WTC11 (cell line): ENCODE data around the gene CCDC30. TPM values are rescaled to one million over a fixed set of nuclear protein-coding genes. Genes with fewer than 3 reads are reported as not detected.

Experiments
- ATAC-seq: fragments of 200-7000 bp; cut with Tn5 transposase; 2 replicates; pipeline ENCODE4 v1.10.0; 2021; ENCODE audit warnings: mild to moderate bottlenecking, moderate library complexity
- CTCF ChIA-PET: fragments of 300-600 bp; sonication (Branson Sonifier 250); formaldehyde crosslinking; loops from one replicate; lab custom pipeline; 2021; ENCODE audit warnings: antibody characterized with exemption; lab: Charles Lee
- POLR2A ChIA-PET: fragments of 350-600 bp; sonication (Branson Sonifier 250); formaldehyde crosslinking; loops from one replicate; lab custom pipeline; 2021; ENCODE audit warnings: antibody characterized with exemption; lab: Charles Lee
- DNase-seq: peaks from one replicate; pipeline ENCODE4 v3.0.0; 2021; ENCODE audit warnings: low spot score
- H3K27ac Mint-ChIP-seq: 2 replicates; pipeline ENCODE4 v1.8.0; 2021; ENCODE audit warnings: mixed read lengths
- H3K27me3 Mint-ChIP-seq: 2 replicates; pipeline ENCODE4 v1.8.0; 2021; ENCODE audit warnings: low read depth, mild to moderate bottlenecking, moderate library complexity, mixed read lengths
- H3K36me3 Mint-ChIP-seq: 2 replicates; pipeline ENCODE4 v1.8.0; 2021; ENCODE audit warnings: mixed read lengths
- H3K4me1 Mint-ChIP-seq: 2 replicates; pipeline ENCODE4 v1.8.0; 2022; ENCODE audit warnings: mixed read lengths
- H3K4me3 Mint-ChIP-seq: 2 replicates; pipeline ENCODE4 v1.8.0; 2021; ENCODE audit warnings: mild to moderate bottlenecking, moderate library complexity, mixed read lengths
- H3K9me3 Mint-ChIP-seq: 2 replicates; pipeline ENCODE4 v1.8.0; 2021; ENCODE audit warnings: mixed read lengths
- AR ChIP-seq: fragments of 250-450 bp; sonication (Bioruptor Pico); IDR thresholded peaks from 2 replicates; pipeline ENCODE4 v1.9.0; 2021; ENCODE audit warnings: mild to moderate bottlenecking
- ARID4B ChIP-seq: sonication (generic); formaldehyde crosslinking; IDR thresholded peaks from 2 replicates; pipeline ENCODE4 v1.8.0; 2023; ENCODE audit warnings: missing genetic modification reagents, mild to moderate bottlenecking, borderline replicate concordance
- ATF2 ChIP-seq: sonication (generic); formaldehyde crosslinking; IDR thresholded peaks from 2 replicates; pipeline ENCODE4 v1.8.1; 2022; ENCODE audit warnings: low read depth, missing genetic modification reagents, borderline replicate concordance
- CBFB ChIP-seq: sonication (generic); formaldehyde crosslinking; IDR thresholded peaks from 2 replicates; pipeline ENCODE4 v1.8.1; 2022; ENCODE audit warnings: mild to moderate bottlenecking, low read depth, missing genetic modification reagents
- ERG ChIP-seq: fragments of 250-450 bp; sonication (Bioruptor Pico); IDR thresholded peaks from 2 replicates; pipeline ENCODE4 v1.8.0; 2021; ENCODE audit warnings: mild to moderate bottlenecking
- FOXK1 ChIP-seq: sonication (generic); formaldehyde crosslinking; IDR thresholded peaks from 2 replicates; pipeline ENCODE4 v1.8.0; 2022; ENCODE audit warnings: mild to moderate bottlenecking, moderate library complexity, missing genetic modification reagents
- GRHL2 ChIP-seq: fragments of 250-450 bp; sonication (Bioruptor Pico); IDR thresholded peaks from 2 replicates; pipeline ENCODE4 v1.8.0; 2022; ENCODE audit warnings: mild to moderate bottlenecking, moderate library complexity; ENCODE audit not compliant: insufficient replicate concordance, severe bottlenecking
- KAT7 ChIP-seq: sonication (generic); formaldehyde crosslinking; IDR thresholded peaks from 2 replicates; pipeline ENCODE4 v1.8.1; 2023; ENCODE audit warnings: missing genetic modification reagents, mild to moderate bottlenecking, borderline replicate concordance
- MXD4 ChIP-seq: fragments of 250-450 bp; sonication (Bioruptor Pico); IDR thresholded peaks from 2 replicates; pipeline ENCODE4 v1.8.0; 2021; ENCODE audit warnings: mild to moderate bottlenecking, moderate library complexity, borderline replicate concordance
- NFE2L1 ChIP-seq: sonication (generic); formaldehyde crosslinking; IDR thresholded peaks from 2 replicates; pipeline ENCODE4 v1.8.1; 2023; ENCODE audit warnings: missing genetic modification reagents
- NFYB ChIP-seq: sonication (generic); formaldehyde crosslinking; conservative IDR thresholded peaks from 2 replicates; pipeline ENCODE4 v1.8.0; 2022; ENCODE audit warnings: low read depth, missing genetic modification reagents
- PRDM15 ChIP-seq: sonication (generic); formaldehyde crosslinking; IDR thresholded peaks from 2 replicates; pipeline ENCODE4 v1.8.0; 2022; ENCODE audit warnings: missing genetic modification reagents
- PRRX2 ChIP-seq: fragments of 250-450 bp; sonication (Bioruptor Pico); IDR thresholded peaks from 2 replicates; pipeline ENCODE4 v1.8.0; 2021; ENCODE audit warnings: mild to moderate bottlenecking
- SP1 ChIP-seq: sonication (generic); formaldehyde crosslinking; conservative IDR thresholded peaks from 2 replicates; pipeline ENCODE4 v1.8.1; 2022; ENCODE audit warnings: missing genetic modification reagents
- ZNF281 ChIP-seq: sonication (generic); formaldehyde crosslinking; IDR thresholded peaks from 2 replicates; pipeline ENCODE4 v1.8.0; 2023; ENCODE audit warnings: mild to moderate bottlenecking, missing genetic modification reagents
- total RNA-seq: library from RNA; stranded (reverse); gene quantifications from 3 replicates; pipeline ENCODE4 v1.2.3, GENCODE V29; 2021
- TF ChIP-seq, protein P1 (sequence below): sonication (generic); formaldehyde crosslinking; conservative IDR thresholded peaks from 2 replicates; pipeline ENCODE4 v1.8.1; 2022; ENCODE audit warnings: mild to moderate bottlenecking, missing genetic modification reagents
- TF ChIP-seq, protein P2 (sequence below): fragments of 250-450 bp; sonication (Bioruptor Pico); IDR thresholded peaks from 2 replicates; pipeline ENCODE4 v1.9.0; 2021; ENCODE audit warnings: mild to moderate bottlenecking

CCDC30 gene
- total RNA-seq, 1 experiment from 2014 or later, result 0.92 TPM

DNA sequence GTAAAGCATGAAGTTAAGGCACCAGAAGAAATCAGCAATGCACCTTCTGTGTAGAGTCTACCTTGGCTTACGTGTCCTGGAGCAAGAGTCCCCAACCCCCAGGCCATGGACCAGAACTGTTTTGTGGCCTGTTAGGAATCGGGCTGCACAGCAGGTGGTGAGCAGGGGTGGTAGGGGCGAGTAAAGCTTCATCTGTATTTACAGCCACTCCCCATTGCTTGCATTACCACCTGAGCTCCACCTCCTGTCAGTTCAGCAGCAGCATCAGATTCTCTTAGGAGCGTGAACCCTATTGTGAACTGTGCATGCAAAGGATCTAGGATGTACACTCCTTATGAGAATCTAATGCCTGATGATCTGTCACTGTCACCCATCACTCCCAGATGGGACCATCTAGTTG, 28.7 kb upstream of the CCDC30 start:
- ChIA-PET POLR2A (no interaction called here), CTCF (interaction anchor here (1.7 kb wide), 1 partner anchor 261 kb away, joined by 3 read pairs; no protein-coding TSS in a partner anchor)
- peaks cover 11% of the 10 kb centered on the region for H3K4me1 Mint-ChIP-seq
- H3K36me3 Mint-ChIP-seq, result no peaks in the 10 kb centered on the region
- no peaks in the 10 kb centered on the region for H3K27me3 Mint-ChIP-seq
- ATAC-seq (no peak), DNase-seq (no peak)
- H3K27ac Mint-ChIP-seq, result no peak overlapping the region
- TF ChIP-seq, protein P1, sequence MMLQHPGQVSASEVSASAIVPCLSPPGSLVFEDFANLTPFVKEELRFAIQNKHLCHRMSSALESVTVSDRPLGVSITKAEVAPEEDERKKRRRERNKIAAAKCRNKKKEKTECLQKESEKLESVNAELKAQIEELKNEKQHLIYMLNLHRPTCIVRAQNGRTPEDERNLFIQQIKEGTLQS (CRISPR knock-in tag), result no peak
- no peak for TF ChIP-seq MXD4 (CRISPR knock-in tag)
- TF ChIP-seq, all 79 proteins: peak for 0
- peaks cover 4% of the 10 kb centered on the region; the same call in 1 of the 2 replicates for H3K9me3 Mint-ChIP-seq
- H3K4me3 Mint-ChIP-seq, result no peak overlapping the region

- ChIA-PET POLR2A (no interaction called here), CTCF (no interaction called here)
- no peaks in the 10 kb centered on the region for H3K36me3 Mint-ChIP-seq
- ATAC-seq (no peak), DNase-seq (no peak)
- peaks cover 2% of the 10 kb centered on the region; the same call in 1 of the 2 replicates for H3K9me3 Mint-ChIP-seq
- H3K27ac Mint-ChIP-seq, result no peak overlapping the region
- H3K4me1 Mint-ChIP-seq, result no peaks in the 10 kb centered on the region
- no peak overlapping the region for H3K4me3 Mint-ChIP-seq
- H3K27me3 Mint-ChIP-seq, result no peaks in the 10 kb centered on the region; the same call in 1 of the 2 replicates
- no peak for TF ChIP-seq NFE2L1 (CRISPR knock-in tag)
- TF ChIP-seq FOXK1 (CRISPR knock-in tag), result no peak
- no peak for TF ChIP-seq SP1
- TF ChIP-seq AR (CRISPR knock-in tag), result no peak
- no peak for TF ChIP-seq ATF2 (CRISPR knock-in tag)
- TF ChIP-seq GRHL2 (CRISPR knock-in tag), result no peak
- TF ChIP-seq KAT7 (CRISPR knock-in tag), result no peak
- no peak for TF ChIP-seq PRDM15 (CRISPR knock-in tag)
- TF ChIP-seq CBFB (CRISPR knock-in tag), result no peak
- TF ChIP-seq NFYB, result no peak
- TF ChIP-seq ZNF281 (CRISPR knock-in tag), result no peak
- TF ChIP-seq ERG (CRISPR knock-in tag), result no peak
- TF ChIP-seq ARID4B (CRISPR knock-in tag), result no peak
- TF ChIP-seq, protein P2, sequence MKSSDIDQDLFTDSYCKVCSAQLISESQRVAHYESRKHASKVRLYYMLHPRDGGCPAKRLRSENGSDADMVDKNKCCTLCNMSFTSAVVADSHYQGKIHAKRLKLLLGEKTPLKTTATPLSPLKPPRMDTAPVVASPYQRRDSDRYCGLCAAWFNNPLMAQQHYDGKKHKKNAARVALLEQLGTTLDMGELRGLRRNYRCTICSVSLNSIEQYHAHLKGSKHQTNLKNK, result no peak
- no peak for TF ChIP-seq PRRX2 (CRISPR knock-in tag)
Observed at GRCh38 chr1:42439940-42440339, 23.1 kb upstream of the CCDC30 start.
